HG02840 (cell line): ENCODE data around the gene PIGT.

Experiments
- ATAC-seq: cut with Tn5 transposase; IDR thresholded peaks from one replicate; pipeline ENCODE4 v1.9.1; 2021; ENCODE audit warnings: mild to moderate bottlenecking, moderate library complexity, moderate number of reproducible peaks; ENCODE audit not compliant: unreplicated experiment, low FRiP score

Gene PIGT

GRCh38 chr20:45426320-45427016, 10.5 kb downstream of the PIGT start:
- no peak for ATAC-seq

- no peak for ATAC-seq
Measured at GRCh38 chr20:45427236-45428149, 11.6 kb downstream of the PIGT start.

- ATAC-seq, result no peak
Measured at GRCh38 chr20:45429618-45430017, 13.7 kb downstream of the PIGT start.

- no peak for ATAC-seq
Measured at GRCh38 chr20:45432294-45432693, 16.4 kb downstream of the PIGT start.

GRCh38 chr20:45433316-45433715, 17.4 kb downstream of the PIGT start:
- no peak for ATAC-seq

GRCh38 chr20:45433976-45434375, 18.0 kb downstream of the PIGT start:
- no peak for ATAC-seq

GRCh38 chr20:45436732-45437485, 21.0 kb downstream of the PIGT start:
- ATAC-seq, result peak; percentile 86

- no peak for ATAC-seq
Measured at GRCh38 chr20:45440424-45440823, 24.5 kb downstream of the PIGT start.

GRCh38 chr20:45440891-45441685, 25.1 kb downstream of the PIGT start:
- no peak for ATAC-seq

- ATAC-seq, result no peak
Measured at GRCh38 chr20:45441746-45442145, 25.8 kb downstream of the PIGT start.

GRCh38 chr20:45444050-45444449, 28.1 kb downstream of the PIGT start:
- no peak for ATAC-seq

GRCh38 chr20:45445805-45446562, 30.0 kb downstream of the PIGT start:
- ATAC-seq, result no peak

GRCh38 chr20:45448270-45448669, 32.3 kb downstream of the PIGT start:
- ATAC-seq, result no peak

- ATAC-seq, result no peak
Measured at GRCh38 chr20:45449528-45449927, 33.6 kb downstream of the PIGT start.

- no peak for ATAC-seq
Measured at GRCh38 chr20:45450097-45450818, 34.3 kb downstream of the PIGT start.

- ATAC-seq, result no peak
Measured at GRCh38 chr20:45452238-45452637, 36.3 kb downstream of the PIGT start.

GRCh38 chr20:45452772-45453691, 37.1 kb downstream of the PIGT start:
- ATAC-seq, result no peak

GRCh38 chr20:45456632-45457031, 40.7 kb downstream of the PIGT start:
- no peak for ATAC-seq
